ENCODE data around the gene MEGF11.

The MEGF11 gene

DNA sequence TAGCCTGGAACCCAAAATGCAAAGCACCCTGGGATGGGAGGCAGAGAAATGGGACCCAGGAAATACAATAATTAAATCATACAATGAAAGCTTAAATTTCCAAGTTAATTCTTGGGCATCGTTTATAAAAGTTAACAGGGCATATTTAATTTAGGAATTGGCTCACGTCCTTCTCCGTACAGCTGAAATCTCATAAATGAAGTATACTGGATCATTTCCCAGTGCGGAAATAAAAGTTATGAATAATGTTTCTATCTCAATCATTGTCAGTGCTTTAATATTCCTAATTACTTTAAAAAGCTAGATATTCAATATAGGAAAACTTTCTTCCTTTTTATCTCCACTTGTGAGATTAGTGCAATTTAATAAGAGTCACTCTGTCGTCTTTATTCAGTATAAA is 164.0 kb downstream of the MEGF11 start:
- TF ChIP-seq CTCF (IDR thresholded peaks at IDR 0.05; ENCODE audit: extremely low read depth, missing control alignments), result no peak
- DNase-seq (ENCODE audit: low spot score), result no peak

- no peak for DNase-seq (ENCODE audit: low spot score)
- TF ChIP-seq CTCF (IDR thresholded peaks at IDR 0.05; ENCODE audit: extremely low read depth, missing control alignments), result no peak
Measured at GRCh38 chr15:66089049-66089448, 164.5 kb downstream of the MEGF11 start.

DNA sequence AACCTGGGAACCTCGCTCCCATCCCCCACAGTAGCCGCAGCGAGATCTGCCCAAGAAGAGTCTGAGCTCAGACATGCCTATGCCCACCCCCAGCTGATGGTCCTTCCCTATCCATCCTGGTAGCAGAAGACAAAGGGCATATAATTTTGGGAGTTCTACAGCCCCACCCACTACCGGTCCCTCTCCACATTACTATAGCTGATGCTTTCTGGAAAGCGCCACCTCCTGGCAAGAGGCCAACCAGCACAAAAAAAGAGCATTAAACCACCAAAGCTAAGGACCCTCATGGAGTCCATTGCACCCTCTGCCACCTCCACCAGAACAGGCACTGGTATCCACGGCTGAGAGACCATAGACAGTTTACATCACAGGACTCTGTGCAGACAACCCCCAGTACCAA is 168.4 kb downstream of the MEGF11 start:
- peak; percentile 5 for TF ChIP-seq CTCF (IDR thresholded peaks at IDR 0.05; ENCODE audit: extremely low read depth, missing control alignments)
- DNase-seq (ENCODE audit: low spot score), result no peak

DNA sequence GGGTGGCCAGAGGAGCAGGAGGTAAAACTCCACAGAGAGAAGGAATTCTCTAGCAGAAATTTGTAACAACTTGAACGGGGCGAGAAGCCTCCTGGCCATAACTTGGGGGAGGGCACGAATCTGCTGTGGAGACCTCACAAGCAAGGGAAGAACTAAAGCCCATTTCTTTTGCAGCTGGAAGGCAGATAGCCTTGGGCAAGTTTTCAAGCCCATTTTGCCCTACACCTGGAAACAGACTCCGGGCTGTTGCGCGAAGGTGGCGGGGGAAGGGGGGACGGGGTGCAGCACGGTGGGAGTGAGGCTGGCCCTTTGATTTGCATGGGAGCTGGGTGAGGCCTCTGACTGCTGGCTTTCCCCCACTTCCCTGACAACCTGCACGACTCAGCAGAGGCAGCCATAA is 168.8 kb downstream of the MEGF11 start:
- TF ChIP-seq CTCF (IDR thresholded peaks at IDR 0.05; ENCODE audit: extremely low read depth, missing control alignments), result no peak
- DNase-seq (ENCODE audit: low spot score), result no peak

DNA sequence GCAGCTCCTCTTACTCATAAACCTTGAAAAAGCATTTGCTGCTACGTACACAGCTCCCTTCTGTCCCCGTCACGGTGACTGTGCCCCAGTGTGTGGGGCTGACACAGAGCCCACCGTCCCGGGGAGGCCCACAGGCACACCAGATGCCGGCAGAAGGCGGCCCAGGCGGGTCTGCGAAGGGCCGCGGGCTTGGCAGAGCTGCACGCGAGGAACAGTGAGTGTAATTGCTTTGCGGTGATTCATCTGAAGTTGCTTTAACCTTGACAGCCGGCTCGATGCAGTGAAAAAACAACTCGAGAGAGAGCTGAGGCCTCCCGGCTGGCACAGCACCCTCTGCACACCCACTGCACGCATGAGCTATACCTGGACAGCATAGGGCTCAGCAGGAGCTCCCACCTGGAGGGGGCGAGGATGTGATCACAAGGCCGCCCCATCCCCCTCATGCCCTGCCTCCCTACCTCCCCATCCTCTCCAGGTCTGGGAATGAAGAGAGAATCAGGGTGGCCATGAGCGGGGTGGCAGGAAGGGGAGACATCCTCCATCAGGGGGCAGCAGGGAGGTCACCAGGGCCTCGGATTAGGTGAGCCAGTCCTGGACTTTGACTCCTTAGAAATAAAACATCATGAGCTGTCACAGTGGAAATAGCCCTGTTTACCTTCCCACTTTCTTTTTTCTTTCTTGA is 172.7 kb downstream of the MEGF11 start:
- peak; percentile 5 for TF ChIP-seq CTCF (IDR thresholded peaks at IDR 0.05; ENCODE audit: extremely low read depth, missing control alignments)
- DNase-seq (ENCODE audit: low spot score), result no peak

DNA sequence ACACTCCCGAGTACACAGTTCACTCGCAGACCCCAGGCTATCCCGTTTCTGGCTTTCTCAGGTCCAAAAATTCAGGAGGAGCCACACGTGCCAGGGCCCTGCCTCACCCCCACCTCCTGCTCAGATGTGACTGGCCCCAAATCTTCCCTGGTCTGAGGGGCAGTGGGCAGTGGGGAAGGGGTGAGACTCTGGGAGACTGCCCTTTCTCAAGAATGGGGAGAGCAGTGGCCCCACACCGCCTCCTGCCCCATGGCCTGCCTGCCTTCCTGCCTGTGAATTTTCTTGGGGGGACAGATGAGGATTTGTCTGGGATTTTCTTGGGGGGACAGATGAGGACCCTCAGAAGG is 174.6 kb downstream of the MEGF11 start:
- no peak for DNase-seq (ENCODE audit: low spot score)
- TF ChIP-seq CTCF (IDR thresholded peaks at IDR 0.05; ENCODE audit: extremely low read depth, missing control alignments), result no peak

DNA sequence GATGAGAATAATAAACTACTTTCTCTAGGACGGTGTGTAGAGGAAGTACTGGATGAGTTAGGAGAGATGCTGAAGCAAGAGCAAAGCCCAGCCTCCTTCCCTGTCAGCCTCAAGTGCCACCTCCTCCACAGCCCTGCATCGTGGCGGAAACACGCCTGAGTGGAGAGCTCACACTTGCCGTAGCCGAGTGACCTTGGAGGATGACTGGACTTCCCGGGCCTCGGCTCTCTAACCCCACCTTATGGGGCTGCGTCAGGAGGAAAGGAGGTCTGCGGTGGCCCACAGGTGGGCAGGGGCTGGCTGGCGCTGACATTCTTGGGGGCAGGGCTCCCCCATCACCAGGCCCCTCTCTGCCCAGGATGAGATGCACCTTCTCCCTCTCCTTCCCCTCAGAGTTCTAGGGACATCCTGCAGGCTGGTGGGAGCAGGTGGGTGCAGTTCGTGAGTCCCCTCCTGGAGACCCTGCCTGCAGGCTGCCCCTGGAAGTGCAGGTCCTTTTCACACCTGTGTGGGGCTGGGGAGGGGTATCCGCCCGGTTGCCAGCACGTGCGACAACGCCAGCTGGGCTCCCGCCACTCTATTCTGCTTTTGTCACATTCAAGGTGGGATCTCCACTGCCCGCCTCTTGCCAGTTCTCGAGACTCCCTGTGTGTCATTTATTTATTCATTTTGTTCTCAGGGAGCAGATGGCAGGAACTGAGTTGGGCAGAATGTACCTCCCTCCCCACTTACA is 175.2 kb downstream of the MEGF11 start:
- no peak for DNase-seq (ENCODE audit: low spot score)

More for the DNA sequence above, 175.2 kb downstream of the MEGF11 start:
- TF ChIP-seq CTCF (IDR thresholded peaks at IDR 0.05; ENCODE audit: extremely low read depth, missing control alignments), result no peak

All from GM20000 (cell line).